GM12878 (cell line): ENCODE measurements around the gene TSPAN2. TPM values are rescaled to one million over a fixed set of nuclear protein-coding genes. Genes with fewer than 3 reads are reported as not detected.

Experiments
- ATAC-seq: fragments of 200-7000 bp; cut with Tn5 transposase; 3 replicates; pipeline ENCODE4 v1.9.1; 2020; ENCODE audit warnings: mild to moderate bottlenecking, moderate library complexity
- BruUV-seq: library from RNA; stranded (reverse); fragments of 400-500 nt; replicated peaks from 2 replicates; lab custom pipeline; 2021; lab: Mats Ljungman, UMichigan
- CTCF ChIA-PET: fragments of 300-600 bp; sonication (Branson Sonifier 250); formaldehyde crosslinking; extraction: SDS; loops from one replicate; lab custom pipeline; 2021; ENCODE audit warnings: inconsistent platforms; lab: Yijun Ruan, JAX
- POLR2A ChIA-PET: fragments of 350-600 bp; formaldehyde crosslinking; extraction: SDS; loops from one replicate; lab custom pipeline; 2021; ENCODE audit warnings: inconsistent platforms; lab: Charles Lee
- RAD21 ChIA-PET: fragments of 300-600 bp; sonication (Branson Sonifier 250); formaldehyde crosslinking; loops from one replicate; lab custom pipeline; 2023; ENCODE audit warnings: antibody characterized with exemption; ENCODE audit not compliant: unreplicated experiment; lab: Charles Lee
- SMC1A ChIA-PET: fragments of 300-600 bp; sonication (Branson Sonifier 250); formaldehyde crosslinking; loops from one replicate; lab custom pipeline; 2023; ENCODE audit not compliant: unreplicated experiment, uncharacterized antibody; lab: Charles Lee
- DNase-seq: peaks from one replicate; pipeline ENCODE4 v3.0.0-alpha.2; 2011; ENCODE audit warnings: low read depth, low spot score
- FAIRE-seq: peaks from 3 replicates; lab custom pipeline; 2011; peaks lifted over from hg19 to GRCh38; lab: Jason Lieb, UNC
- H2AFZ ChIP-seq: 2 replicates; pipeline ENCODE4 v1.6.0; 2011; ENCODE audit warnings: low read depth, low read length, control low read depth; ENCODE audit not compliant: control insufficient read depth
- H3K27ac ChIP-seq: 2 replicates; pipeline ENCODE4 v1.5.1; 2011; ENCODE audit warnings: control low read depth; ENCODE audit not compliant: control insufficient read depth, insufficient read depth
- H3K27me3 ChIP-seq, 2 experiments: replicated peaks in 1 of 2; 2 replicates each; pipeline versions ENCODE4 v1.6.0 to v1.6.1; 2011; ENCODE audit warnings: low read length in 1 of 2; ENCODE audit not compliant: control insufficient read depth in 2 of 2, insufficient read depth in 2 of 2
- H3K36me3 ChIP-seq, 2 experiments: 2 replicates each; pipeline ENCODE4 v1.5.1; 2011; ENCODE audit warnings: low read length in 1 of 2; ENCODE audit not compliant: control insufficient read depth in 2 of 2, insufficient read depth in 2 of 2
- H3K4me1 ChIP-seq: 2 replicates; pipeline ENCODE4 v1.6.1; 2011; ENCODE audit warnings: mild to moderate bottlenecking, low read length, moderate library complexity, mixed read lengths; ENCODE audit not compliant: control insufficient read depth, insufficient read depth
- H3K4me2 ChIP-seq: 2 replicates; pipeline ENCODE4 v1.6.0; 2011; ENCODE audit warnings: control low read depth; ENCODE audit not compliant: control insufficient read depth, insufficient read depth
- H3K4me3 ChIP-seq: fragments of 200-600 bp; sonication (generic); 2 replicates; pipeline ENCODE4 v1.5.1; 2016
- H3K79me2 ChIP-seq: 2 replicates; pipeline ENCODE4 v1.6.0; 2011; ENCODE audit warnings: low read length; ENCODE audit not compliant: control insufficient read depth, insufficient read depth
- H3K9ac ChIP-seq: 2 replicates; pipeline ENCODE4 v1.8.0; 2011; ENCODE audit warnings: low read length, control low read depth, mixed read lengths; ENCODE audit not compliant: control insufficient read depth, insufficient read depth
- H3K9me3 ChIP-seq: replicated peaks from 3 replicates; pipeline ENCODE4 v1.5.1; 2011; ENCODE audit warnings: mild to moderate bottlenecking, low read length; ENCODE audit not compliant: control insufficient read depth, insufficient read depth
- H4K20me1 ChIP-seq: 2 replicates; pipeline ENCODE4 v1.6.0; 2011; ENCODE audit not compliant: control insufficient read depth, insufficient read depth
- HDAC6 ChIP-seq: fragments of 200-600 bp; sonication (generic); IDR thresholded peaks from one replicate; pipeline ENCODE4 v1.8.0; 2017; ENCODE audit warnings: antibody characterized with exemption; ENCODE audit not compliant: unreplicated experiment
- MEF2A ChIP-seq: IDR thresholded peaks from 2 replicates; pipeline ENCODE4 v1.6.1; 2011; ENCODE audit warnings: low read depth, mild to moderate bottlenecking, low read length, moderate library complexity; ENCODE audit not compliant: insufficient read depth
- NBN ChIP-seq: fragments of 450-650 bp; IDR thresholded peaks from 2 replicates; pipeline ENCODE4 v1.6.1; 2016
- NR2C1 ChIP-seq: fragments of 450-650 bp; IDR thresholded peaks from 2 replicates; pipeline ENCODE4 v1.6.1; 2017; ENCODE audit warnings: antibody characterized with exemption, mild to moderate bottlenecking, moderate library complexity
- POLR2AphosphoS5 ChIP-seq: IDR thresholded peaks from 2 replicates; pipeline ENCODE4 v1.6.1; 2011; ENCODE audit warnings: mild to moderate bottlenecking, low read length, inconsistent platforms
- REST ChIP-seq: IDR thresholded peaks from 2 replicates; pipeline ENCODE4 v1.6.1; 2012; ENCODE audit warnings: mild to moderate bottlenecking, low read depth, low read length
- SMAD5 ChIP-seq: IDR thresholded peaks from 2 replicates; pipeline ENCODE4 v1.6.1; 2016; ENCODE audit warnings: antibody characterized with exemption, low read depth
- TCF12 ChIP-seq: IDR thresholded peaks from 2 replicates; pipeline ENCODE4 v1.6.1; 2011; ENCODE audit warnings: low read depth, mild to moderate bottlenecking, low read length
- TCF3 ChIP-seq: IDR thresholded peaks from 2 replicates; pipeline ENCODE4 v1.6.1; 2012; ENCODE audit warnings: low read depth, mild to moderate bottlenecking, low read length, borderline replicate concordance; ENCODE audit not compliant: insufficient read depth
- USF2 ChIP-seq: IDR thresholded peaks from 2 replicates; pipeline ENCODE4 v1.6.1; 2011; ENCODE audit warnings: low read depth, low read length, improper control_type of control experiment, borderline replicate concordance
- ZNF274 ChIP-seq: IDR thresholded peaks from one replicate; pipeline ENCODE4 v1.8.0; 2011; ENCODE audit not compliant: insufficient read length, insufficient read depth
- WGBS: methylation state at CpG from one replicate; pipeline ENCODE4 v1.1.6; 2016; ENCODE audit warnings: low lambda C conversion rate; ENCODE audit not compliant: insufficient replicate concordance, insufficient coverage; ENCODE audit errors: missing lambda C conversion rate; 5-methylcytosine and 5-hydroxymethylcytosine counted together
- in situ Hi-C: fragments of 300-500 bp; cut with MboI; formaldehyde crosslinking; loops from 9 replicates; pipeline ENCODE4 v1.14.3; 2018; ENCODE audit warnings: mixed read lengths
- intact Hi-C: fragments of 100-400 bp; cut with micrococcal nuclease; formaldehyde crosslinking; loops from one replicate; pipeline ENCODE4 v1.14.2; 2022; ENCODE audit not compliant: unreplicated experiment
- polyA plus RNA-seq, 11 experiments: library from polyadenylated mRNA; depleted of rRNA in 4 of 11; unstranded in 6 of 11; stranded (reverse) in 5 of 11; fragments of >200 nt; fragmentation: Nextera tagmentation in 4 of 11; fragmentation: Illumina TruSeq in 1 of 11; extraction: Ambion mirVana in 4 of 11; extraction: Trizol in 1 of 11; gene quantifications; 1 replicate in 1 of 11; 2 replicates in 10 of 11; pipeline versions ENCODE4 v1.2.1 to v1.2.3, GENCODE V29; 2011 to 2016; ENCODE audit warnings: inconsistent platforms in 2 of 11, missing spikeins in 2 of 11, low read depth in 1 of 11
- total RNA-seq, 4 experiments: library from RNA; depleted of rRNA in 3 of 4; stranded (reverse); fragments of >200 nt in 3 of 4; fragmentation: Illumina TruSeq in 1 of 4; extraction: Trizol in 1 of 4; gene quantifications; 2 replicates each; pipeline versions ENCODE4 v1.2.1 to v1.2.3, GENCODE V29; 2013 to 2021

The TSPAN2 gene
- total and polyA plus RNA-seq, 10 of the 15 experiments (the other 5 are each of a cell fraction or from before 2014, with no cell fraction given): under 0.01 to 0.73 TPM; not detected in 8

GRCh38 chr1:115090956-115091355, 1.7 kb upstream of the TSPAN2 start:
- Histone ChIP-seq H3K27ac (no peak overlapping the region), H3K4me3 (no peak overlapping the region), H3K9ac (no peak overlapping the region), H3K79me2 (no peaks in the 10 kb centered on the region), H2AFZ (no peak overlapping the region), H3K4me2 (no peak overlapping the region), H3K36me3 (no peaks in the 10 kb centered on the region), H3K27me3 (peaks cover 5 to 13% of the 10 kb centered on the region in 2 experiments), H3K9me3 (no peaks in the 10 kb centered on the region; the same call in 2 of the 3 replicates), H4K20me1 (no peaks in the 10 kb centered on the region), H3K4me1 (no peaks in the 10 kb centered on the region)
- ChIA-PET RAD21 (interaction anchor here (0.7 to 1.8 kb wide), 2 partner anchors 8 to 23 kb away, joined by 3 to 8 read pairs; no protein-coding TSS in a partner anchor), SMC1A (interaction anchor here (0.9 to 1.0 kb wide), 2 partner anchors 22 to 34 kb away, joined by 3 read pairs; no protein-coding TSS in a partner anchor), POLR2A (interaction anchor here (1.5 kb wide), 1 partner anchor 10 kb away, joined by 4 read pairs; no protein-coding TSS in a partner anchor), CTCF (interaction anchor here (1.0 to 2.4 kb wide), 3 partner anchors 20 to 38 kb away, joined by 4 to 8 read pairs (median 4); no protein-coding TSS in a partner anchor)
- ATAC-seq: no peak
- in situ Hi-C loops: no loop called here
- WGBS: 48% methylated on average over 4 of the region's 4 CpGs
- no peak for DNase-seq
- no peak for FAIRE-seq
- intact Hi-C loops: no loop called here
- BruUV-seq: no TSS peak
- TF ChIP-seq NR2C1: no peak
- no peak for TF ChIP-seq SMAD5
- TF ChIP-seq USF2: no peak
- no peak for TF ChIP-seq REST
- TF ChIP-seq TCF3: no peak
- no peak for TF ChIP-seq POLR2AphosphoS5
- no peak for TF ChIP-seq MEF2A
- TF ChIP-seq TCF12: no peak
- no peak for TF ChIP-seq NBN
- TF ChIP-seq HDAC6: no peak
- TF ChIP-seq ZNF274: no peak
